Adrenal gland (tissue), 12 donors: ENCODE data around the gene RHOC. TPM values are rescaled to one million over a fixed set of nuclear protein-coding genes. Genes with fewer than 3 reads are reported as not detected.

Experiments
- DNase-seq, 7 donors: peaks; one replicate each; pipeline ENCODE4 v3.0.0-alpha.2; 2019 to 2020
- H3K27ac ChIP-seq, 5 donors: fragments of 200-600 bp; sonication (generic) in 4 of 5; 1 replicate in 3 of 5; 2 replicates in 2 of 5; pipeline versions ENCODE4 v1.5.1 to v1.8.0; 2016 to 2020; ENCODE audit warnings: mild to moderate bottlenecking in 1 of 5
- H3K27me3 ChIP-seq: fragments of 200-600 bp; 2 replicates; pipeline ENCODE4 v1.8.0; 2021
- H3K36me3 ChIP-seq, 2 donors: fragments of 200-600 bp; replicated peaks in 1 of 2; 1 replicate in 1 of 2; 2 replicates in 1 of 2; pipeline versions ENCODE4 v1.5.1 to v1.8.0; 2018 to 2022
- H3K4me1 ChIP-seq, 2 donors: fragments of 200-600 bp; replicated peaks in 1 of 2; 1 replicate in 1 of 2; 2 replicates in 1 of 2; pipeline versions ENCODE4 v1.5.1 to v1.8.0; 2018 to 2021
- H3K4me3 ChIP-seq, 4 donors: fragments of 200-600 bp; sonication (generic) in 3 of 4; one replicate each; pipeline ENCODE4 v1.5.1; 2016 to 2018
- H3K9me3 ChIP-seq, 3 donors: fragments of 200-600 bp; sonication (generic) in 1 of 3; replicated peaks in 1 of 3; 1 replicate in 2 of 3; 2 replicates in 1 of 3; pipeline versions ENCODE4 v1.5.1 to v1.8.0; 2016 to 2021
- CTCF ChIP-seq, 6 experiments: fragments of 450-650 bp in 4 of 6; fragments of 200-600 bp in 2 of 6; sonication (generic) in 1 of 6; IDR thresholded peaks; 1 replicate in 5 of 6; 2 replicates in 1 of 6; pipeline versions ENCODE4 v1.5.1 to v1.8.0; 2016 to 2021; ENCODE audit warnings: antibody characterized with exemption in 6 of 6, mild to moderate bottlenecking in 2 of 6, moderate library complexity in 1 of 6
- POLR2A ChIP-seq, 2 donors: fragments of 450-650 bp; IDR thresholded peaks; one replicate each; pipeline ENCODE4 v1.6.1; 2017; ENCODE audit warnings: antibody characterized with exemption in 2 of 2, mild to moderate bottlenecking in 2 of 2, moderate library complexity in 1 of 2
- WGBS, 4 donors: extraction: QIAGEN DNeasy Blood & Tissue Kit in 2 of 4; methylation state at CpG; one replicate each; pipeline versions ENCODE4 v1.1.5 to v1.1.7; 2013 to 2017; 5-methylcytosine and 5-hydroxymethylcytosine counted together
- intact Hi-C, 2 donors: fragments of 100-400 bp; cut with DNase I; formaldehyde crosslinking; loops; one replicate each; pipeline versions ENCODE4 v1.14.1 to v1.15.0; 2022 to 2023
- polyA plus RNA-seq, 3 donors: library from polyadenylated mRNA; stranded (reverse); fragments of 200-250 nt in 2 of 3; fragments of 350-450 nt in 1 of 3; fragmentation: Illumina TruSeq in 1 of 3; extraction: RNeasy Lipid Tissue Mini Kit (QIAGEN cat#74804) in 1 of 3; gene quantifications; one replicate each; pipeline ENCODE4 v1.2.3, GENCODE V29; 2013 to 2014
- total RNA-seq, 9 donors: library from RNA; depleted of rRNA in 4 of 9; stranded (reverse); fragments of >200 nt in 4 of 9; fragments of 120-200 nt in 1 of 9; fragmentation: NEBNext Ultra II Directional in 1 of 9; extraction: Animal tissue kit (Norgen Biotek cat#: 25700) in 1 of 9; gene quantifications; one replicate each; pipeline versions ENCODE4 v1.1.0 to v1.2.4, GENCODE V29; 2013 to 2023
- donor health status: healthy with polysubstance abuse.
- donor health status: Bipolar disorder and iron deficiency.
- donor health status: DM: yes; HTN: yes; CAD: no.
- donor health status: DM: no; HTN: no; CAD: no.
- donor health status: DM: no; HTN: no; CAD: no.
- donor health status: DM: yes; HTN: yes; CAD: no.

Gene RHOC
- total and polyA plus RNA-seq, 12 donors = 186 to 374 (median 237) TPM

- Histone ChIP-seq H3K4me1 (peaks cover under 1 to 15% of the 10 kb centered on the region in 2 donors), H3K4me3 (no peak overlapping the region), H3K27ac (no peak overlapping the region), H3K36me3 (peaks cover 0 to 93% of the 10 kb centered on the region in 2 donors), H3K27me3 (no peaks in the 10 kb centered on the region), H3K9me3 (no peaks in the 10 kb centered on the region)
- 83 to 100% (median 86%) methylated on average over 3 to 15 of the region's 15 CpGs for WGBS, 4 donors
- TF ChIP-seq CTCF (IDR thresholded peaks at IDR 0.05) = no peak
- TF ChIP-seq POLR2A (IDR thresholded peaks at IDR 0.05) = no peak
- intact Hi-C loops = no loop called here
- no peak for DNase-seq
These were observed 12.5 kb downstream of the RHOC start for GRCh38 chr1:112694363-112694929.

GRCh38 chr1:112693821-112694220 lies 13.1 kb downstream of the RHOC start:
- no peak for DNase-seq
- no peaks in the 10 kb centered on the region for H3K9me3 ChIP-seq
- peaks cover 0 to 9% of the 10 kb centered on the region in 2 donors for H3K4me1 ChIP-seq
- H3K36me3 ChIP-seq = peaks cover 0 to 93% of the 10 kb centered on the region in 2 donors
- intact Hi-C loops = no loop called here
- H3K27me3 ChIP-seq = no peaks in the 10 kb centered on the region
- no peak overlapping the region for H3K27ac ChIP-seq
- TF ChIP-seq CTCF (IDR thresholded peaks at IDR 0.05) (no peak), POLR2A (IDR thresholded peaks at IDR 0.05) (no peak)
- no peak overlapping the region for H3K4me3 ChIP-seq
- WGBS, 4 donors = 89 to 99% (median 94%) methylated on average over 2 to 6 of the region's 6 CpGs

GRCh38 chr1:112692681-112693080 lies 14.2 kb downstream of the RHOC start:
- TF ChIP-seq CTCF (IDR thresholded peaks at IDR 0.05) = no peak
- no peak for TF ChIP-seq POLR2A (IDR thresholded peaks at IDR 0.05)
- Histone ChIP-seq H3K36me3 (peaks cover 0 to 82% of the 10 kb centered on the region in 2 donors), H3K4me3 (no peak overlapping the region), H3K4me1 (peaks cover 0 to 8% of the 10 kb centered on the region in 2 donors), H3K27me3 (no peaks in the 10 kb centered on the region), H3K27ac (no peak overlapping the region), H3K9me3 (no peaks in the 10 kb centered on the region)
- DNase-seq = no peak
- intact Hi-C loops = no loop called here
- 90 to 97% (median 94%) methylated on average over 4 to 5 of the region's 5 CpGs for WGBS, 4 donors

- Histone ChIP-seq H3K27me3 (no peaks in the 10 kb centered on the region), H3K9me3 (no peaks in the 10 kb centered on the region), H3K4me1 (peaks cover 0 to 24% of the 10 kb centered on the region in 2 donors), H3K27ac (no peak overlapping the region), H3K4me3 (no peak overlapping the region), H3K36me3 (peaks cover 0 to 54% of the 10 kb centered on the region in 2 donors)
- DNase-seq = no peak
- no peak for TF ChIP-seq POLR2A (IDR thresholded peaks at IDR 0.05)
- no peak for TF ChIP-seq CTCF (IDR thresholded peaks at IDR 0.05)
- WGBS, 4 donors = 91 to 100% (median 93%) methylated on average over 3 to 11 of the region's 11 CpGs
- intact Hi-C loops = no loop called here
These were observed 17.1 kb downstream of the RHOC start for GRCh38 chr1:112689842-112690237.
